ENCODE data around the gene APRT. TPM values are rescaled to one million over a fixed set of nuclear protein-coding genes. Genes with fewer than 3 reads are reported as not detected.

The APRT gene
- total and polyA plus RNA-seq, 9 of the 15 experiments (the other 6 are each of a cell fraction or from before 2014, with no cell fraction given), result 41.7 to 409 (median 146) TPM

- TF ChIP-seq, protein P1, sequence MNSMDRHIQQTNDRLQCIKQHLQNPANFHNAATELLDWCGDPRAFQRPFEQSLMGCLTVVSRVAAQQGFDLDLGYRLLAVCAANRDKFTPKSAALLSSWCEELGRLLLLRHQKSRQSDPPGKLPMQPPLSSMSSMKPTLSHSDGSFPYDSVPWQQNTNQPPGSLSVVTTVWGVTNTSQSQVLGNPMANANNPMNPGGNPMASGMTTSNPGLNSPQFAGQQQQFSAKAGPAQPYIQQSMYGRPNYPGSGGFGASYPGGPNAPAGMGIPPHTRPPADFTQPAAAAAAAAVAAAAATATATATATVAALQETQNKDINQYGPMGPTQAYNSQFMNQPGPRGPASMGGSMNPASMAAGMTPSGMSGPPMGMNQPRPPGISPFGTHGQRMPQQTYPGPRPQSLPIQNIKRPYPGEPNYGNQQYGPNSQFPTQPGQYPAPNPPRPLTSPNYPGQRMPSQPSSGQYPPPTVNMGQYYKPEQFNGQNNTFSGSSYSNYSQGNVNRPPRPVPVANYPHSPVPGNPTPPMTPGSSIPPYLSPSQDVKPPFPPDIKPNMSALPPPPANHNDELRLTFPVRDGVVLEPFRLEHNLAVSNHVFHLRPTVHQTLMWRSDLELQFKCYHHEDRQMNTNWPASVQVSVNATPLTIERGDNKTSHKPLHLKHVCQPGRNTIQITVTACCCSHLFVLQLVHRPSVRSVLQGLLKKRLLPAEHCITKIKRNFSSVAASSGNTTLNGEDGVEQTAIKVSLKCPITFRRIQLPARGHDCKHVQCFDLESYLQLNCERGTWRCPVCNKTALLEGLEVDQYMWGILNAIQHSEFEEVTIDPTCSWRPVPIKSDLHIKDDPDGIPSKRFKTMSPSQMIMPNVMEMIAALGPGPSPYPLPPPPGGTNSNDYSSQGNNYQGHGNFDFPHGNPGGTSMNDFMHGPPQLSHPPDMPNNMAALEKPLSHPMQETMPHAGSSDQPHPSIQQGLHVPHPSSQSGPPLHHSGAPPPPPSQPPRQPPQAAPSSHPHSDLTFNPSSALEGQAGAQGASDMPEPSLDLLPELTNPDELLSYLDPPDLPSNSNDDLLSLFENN (IDR thresholded peaks at IDR 0.05; ENCODE audit: low read depth in 2 of 2, low read length in 2 of 2), result peak in 1 of 2 experiments; percentile 45; a peak in 1 of 4 replicates
- TF ChIP-seq TEAD2 (tag; IDR thresholded peaks at IDR 0.05) (no peak), ATF3 (IDR thresholded peaks at IDR 0.05) (no peak), ATF3 (CRISPR knock-in tag; conservative IDR thresholded peaks at IDR 0.05) (no peak; the same call in none of the 2 replicates), RBFOX2 (IDR thresholded peaks at IDR 0.05; ENCODE audit: low read depth, low read length) (peak; percentile 78), IRF2 (CRISPR knock-in tag; IDR thresholded peaks at IDR 0.05) (peak; percentile 98), CBX1 (IDR thresholded peaks at IDR 0.05; ENCODE audit: low read depth) (0 out of 2 replicates have a peak, but pooled peaks have one; percentile 28), ZEB2 (IDR thresholded peaks at IDR 0.05) (no peak), CREB1 (IDR thresholded peaks at IDR 0.05) (no peak; the same call in 1 of the 2 replicates), CREB1 (CRISPR knock-in tag; IDR thresholded peaks at IDR 0.05) (peak; percentile 61; the same call in 1 of the 2 replicates), ZNF174 (CRISPR knock-in tag; IDR thresholded peaks at IDR 0.05) (no peak), RAD51 (IDR thresholded peaks at IDR 0.05; ENCODE audit: borderline replicate concordance, low read depth) (no peak), KAT8 (IDR thresholded peaks at IDR 0.05; ENCODE audit: low read depth) (no peak), HDAC3 (IDR thresholded peaks at IDR 0.05; ENCODE audit: borderline replicate concordance, partially characterized antibody) (no peak), ZBTB8A (IDR thresholded peaks at IDR 0.05; ENCODE audit: partially characterized antibody) (no peak), NR4A1 (CRISPR knock-in tag; IDR thresholded peaks at IDR 0.05) (no peak), NR4A1 (tag; IDR thresholded peaks at IDR 0.05) (peak; percentile 30; the same call in 1 of the 2 replicates), PRPF4 (IDR thresholded peaks at IDR 0.05; ENCODE audit: insufficient read depth, low read depth, low read length, poor library complexity, severe bottlenecking) (peak; percentile 25), RBM15 (IDR thresholded peaks at IDR 0.05; ENCODE audit: insufficient read depth, low read length) (no peak), MED1 (CRISPR knock-in tag; IDR thresholded peaks at IDR 0.05; ENCODE audit: borderline replicate concordance) (no peak)
- TF ChIP-seq, protein P2, sequence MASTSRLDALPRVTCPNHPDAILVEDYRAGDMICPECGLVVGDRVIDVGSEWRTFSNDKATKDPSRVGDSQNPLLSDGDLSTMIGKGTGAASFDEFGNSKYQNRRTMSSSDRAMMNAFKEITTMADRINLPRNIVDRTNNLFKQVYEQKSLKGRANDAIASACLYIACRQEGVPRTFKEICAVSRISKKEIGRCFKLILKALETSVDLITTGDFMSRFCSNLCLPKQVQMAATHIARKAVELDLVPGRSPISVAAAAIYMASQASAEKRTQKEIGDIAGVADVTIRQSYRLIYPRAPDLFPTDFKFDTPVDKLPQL (IDR thresholded peaks at IDR 0.05; ENCODE audit: extremely low read depth, insufficient read length), result peak; percentile 62
- TF ChIP-seq, protein P3, sequence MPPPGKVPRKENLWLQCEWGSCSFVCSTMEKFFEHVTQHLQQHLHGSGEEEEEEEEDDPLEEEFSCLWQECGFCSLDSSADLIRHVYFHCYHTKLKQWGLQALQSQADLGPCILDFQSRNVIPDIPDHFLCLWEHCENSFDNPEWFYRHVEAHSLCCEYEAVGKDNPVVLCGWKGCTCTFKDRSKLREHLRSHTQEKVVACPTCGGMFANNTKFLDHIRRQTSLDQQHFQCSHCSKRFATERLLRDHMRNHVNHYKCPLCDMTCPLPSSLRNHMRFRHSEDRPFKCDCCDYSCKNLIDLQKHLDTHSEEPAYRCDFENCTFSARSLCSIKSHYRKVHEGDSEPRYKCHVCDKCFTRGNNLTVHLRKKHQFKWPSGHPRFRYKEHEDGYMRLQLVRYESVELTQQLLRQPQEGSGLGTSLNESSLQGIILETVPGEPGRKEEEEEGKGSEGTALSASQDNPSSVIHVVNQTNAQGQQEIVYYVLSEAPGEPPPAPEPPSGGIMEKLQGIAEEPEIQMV (tag; conservative IDR thresholded peaks at IDR 0.05; ENCODE audit: low read depth), result no peak
Measured at GRCh38 chr16:88785106-88785924, 26.4 kb downstream of the APRT start, which contains the start of gene PIEZO1 (continued).
